Mesendoderm (in vitro differentiated cells): ENCODE measurements around the gene ATP13A2.

ENCODE experiments used
- DNase-seq: peaks from one replicate; pipeline ENCODE4 v3.0.0; 2013
- H2AK5ac ChIP-seq: 2 replicates; pipeline ENCODE4 v1.6.1; 2013; ENCODE audit warnings: low read length, inconsistent platforms
- H2BK120ac ChIP-seq: 2 replicates; pipeline ENCODE4 v1.6.1; 2013; ENCODE audit warnings: low read depth, mild to moderate bottlenecking, low read length, moderate library complexity, mixed read lengths
- H2BK15ac ChIP-seq: replicated peaks from 2 replicates; pipeline ENCODE4 v1.6.1; 2013; ENCODE audit warnings: low read depth, mild to moderate bottlenecking, moderate library complexity
- H2BK5ac ChIP-seq: 2 replicates; pipeline ENCODE4 v1.6.1; 2013; ENCODE audit warnings: low read length, inconsistent platforms
- H3K18ac ChIP-seq: 2 replicates; pipeline ENCODE4 v1.6.1; 2013; ENCODE audit warnings: mild to moderate bottlenecking, low read length, mixed read lengths
- H3K23ac ChIP-seq: one replicate; pipeline ENCODE4 v1.6.1; 2013; ENCODE audit warnings: low read length
- H3K27ac ChIP-seq: 2 replicates; pipeline ENCODE4 v1.5.1; 2013; ENCODE audit warnings: low read depth, mild to moderate bottlenecking, inconsistent platforms, low read length, moderate library complexity
- H3K27me3 ChIP-seq: 2 replicates; pipeline ENCODE4 v1.6.1; 2013; ENCODE audit warnings: low read length, control low read depth, mild to moderate bottlenecking, inconsistent platforms; ENCODE audit not compliant: insufficient read depth, poor library complexity
- H3K36me3 ChIP-seq: 2 replicates; pipeline ENCODE4 v1.6.1; 2013; ENCODE audit warnings: low read length, inconsistent platforms; ENCODE audit not compliant: control insufficient read depth, insufficient read depth
- H3K4ac ChIP-seq: one replicate; pipeline ENCODE4 v1.6.1; 2013; ENCODE audit warnings: low read depth, mild to moderate bottlenecking, low read length, moderate library complexity
- H3K4me1 ChIP-seq: 2 replicates; pipeline ENCODE4 v1.6.1; 2013; ENCODE audit warnings: low read depth, low read length, inconsistent platforms; ENCODE audit not compliant: control insufficient read depth
- H3K4me2 ChIP-seq: 2 replicates; pipeline ENCODE4 v1.6.1; 2013; ENCODE audit warnings: low read length
- H3K4me3 ChIP-seq: 2 replicates; pipeline ENCODE4 v1.5.1; 2013; ENCODE audit warnings: mild to moderate bottlenecking, low read length
- H3K56ac ChIP-seq: one replicate; pipeline ENCODE4 v1.6.1; 2013; ENCODE audit warnings: low read length
- H3K79me1 ChIP-seq: 2 replicates; pipeline ENCODE4 v1.6.1; 2013; ENCODE audit warnings: low read length, inconsistent platforms
- H3K79me2 ChIP-seq: 2 replicates; pipeline ENCODE4 v1.6.1; 2013; ENCODE audit warnings: mild to moderate bottlenecking, low read length; ENCODE audit not compliant: control insufficient read depth, insufficient read depth
- H3K9ac ChIP-seq: 2 replicates; pipeline ENCODE4 v1.6.1; 2013; ENCODE audit warnings: low read length, inconsistent platforms
- H4K5ac ChIP-seq: one replicate; pipeline ENCODE4 v1.6.1; 2013; ENCODE audit warnings: low read length
- H4K8ac ChIP-seq: one replicate; pipeline ENCODE4 v1.6.1; 2013; ENCODE audit warnings: low read depth, mild to moderate bottlenecking, control low read depth, low read length, moderate library complexity
- WGBS: extraction: QIAGEN DNeasy Blood & Tissue Kit; methylation state at CpG from one replicate; pipeline ENCODE4 v1.1.7; 2013; ENCODE audit warnings: low lambda C conversion rate, missing lambda C conversion rate; ENCODE audit not compliant: insufficient coverage; ENCODE audit errors: extremely low coverage; 5-methylcytosine and 5-hydroxymethylcytosine counted together

Gene ATP13A2

GRCh38 chr1:16975838-16976237 lies 35.9 kb downstream of the ATP13A2 start:
- Histone ChIP-seq H3K18ac (no peak overlapping the region), H3K27me3 (no peaks in the 10 kb centered on the region), H4K8ac (no peak overlapping the region), H4K5ac (no peak overlapping the region), H2BK5ac (no peak overlapping the region), H3K36me3 (no peaks in the 10 kb centered on the region), H3K4me2 (no peak overlapping the region), H3K56ac (no peak overlapping the region), H3K27ac (no peak overlapping the region), H2AK5ac (no peak overlapping the region), H3K4me1 (peaks cover 2% of the 10 kb centered on the region), H2BK120ac (no peak overlapping the region), H3K4me3 (no peak overlapping the region), H3K79me1 (peaks cover 10% of the 10 kb centered on the region), H3K79me2 (peaks cover 10% of the 10 kb centered on the region), H3K23ac (no peak overlapping the region), H3K4ac (no peak overlapping the region), H3K9ac (no peak overlapping the region), H2BK15ac (no peak overlapping the region)
- no CpG with 5 or more reads among the region's 14 CpGs for WGBS
- no peak for DNase-seq

- no peak overlapping the region for H4K8ac ChIP-seq
- H2AK5ac ChIP-seq, result no peak overlapping the region
- H4K5ac ChIP-seq, result no peak overlapping the region
- DNase-seq, result no peak
- H3K4me1 ChIP-seq, result peaks cover 2% of the 10 kb centered on the region
- H3K9ac ChIP-seq, result no peak overlapping the region
- H3K4me3 ChIP-seq, result no peak overlapping the region
- no peak overlapping the region for H2BK15ac ChIP-seq
- H2BK120ac ChIP-seq, result no peak overlapping the region
- no peak overlapping the region for H3K23ac ChIP-seq
- no peak overlapping the region for H3K18ac ChIP-seq
- peaks cover 10% of the 10 kb centered on the region for H3K79me1 ChIP-seq
- WGBS, result no CpG with 5 or more reads among the region's 14 CpGs
- no peak overlapping the region for H3K56ac ChIP-seq
- no peaks in the 10 kb centered on the region for H3K36me3 ChIP-seq
- no peak overlapping the region for H2BK5ac ChIP-seq
- no peak overlapping the region for H3K4me2 ChIP-seq
- peaks cover 10% of the 10 kb centered on the region for H3K79me2 ChIP-seq
- H3K27me3 ChIP-seq, result no peaks in the 10 kb centered on the region
- H3K4ac ChIP-seq, result no peak overlapping the region
- H3K27ac ChIP-seq, result no peak overlapping the region
These were observed 36.5 kb downstream of the ATP13A2 start for GRCh38 chr1:16975211-16975610.

GRCh38 chr1:16973215-16973614 lies 38.5 kb downstream of the ATP13A2 start:
- no peak overlapping the region for H3K27ac ChIP-seq
- H3K4me2 ChIP-seq, result no peak overlapping the region
- no peak overlapping the region for H3K56ac ChIP-seq
- no peak overlapping the region for H4K5ac ChIP-seq
- H4K8ac ChIP-seq, result no peak overlapping the region
- no peak overlapping the region for H2BK15ac ChIP-seq
- no peak overlapping the region for H2AK5ac ChIP-seq
- H3K79me2 ChIP-seq, result no peaks in the 10 kb centered on the region
- no peaks in the 10 kb centered on the region for H3K27me3 ChIP-seq
- WGBS, result no CpG with 5 or more reads among the region's 9 CpGs
- H3K36me3 ChIP-seq, result peaks cover 2% of the 10 kb centered on the region
- DNase-seq, result no peak
- H3K4me1 ChIP-seq, result no peaks in the 10 kb centered on the region
- H2BK5ac ChIP-seq, result no peak overlapping the region
- no peak overlapping the region for H3K4ac ChIP-seq
- no peak overlapping the region for H2BK120ac ChIP-seq
- H3K4me3 ChIP-seq, result no peak overlapping the region
- no peak overlapping the region for H3K18ac ChIP-seq
- peaks cover 3% of the 10 kb centered on the region for H3K79me1 ChIP-seq
- no peak overlapping the region for H3K23ac ChIP-seq
- H3K9ac ChIP-seq, result no peak overlapping the region

- Histone ChIP-seq H3K23ac (no peak overlapping the region), H3K4me1 (no peaks in the 10 kb centered on the region), H3K36me3 (peaks cover 2% of the 10 kb centered on the region), H3K18ac (no peak overlapping the region), H4K5ac (no peak overlapping the region), H3K79me1 (peaks cover 2% of the 10 kb centered on the region), H3K4me2 (no peak overlapping the region), H3K4ac (no peak overlapping the region), H3K4me3 (no peak overlapping the region), H4K8ac (no peak overlapping the region), H3K27ac (no peak overlapping the region), H2AK5ac (no peak overlapping the region), H2BK15ac (no peak overlapping the region), H3K79me2 (no peaks in the 10 kb centered on the region), H3K9ac (no peak overlapping the region), H3K56ac (no peak overlapping the region), H2BK120ac (no peak overlapping the region), H3K27me3 (no peaks in the 10 kb centered on the region), H2BK5ac (no peak overlapping the region)
- no peak for DNase-seq
- WGBS, result no CpG with 5 or more reads among the region's 11 CpGs
These were observed 39.4 kb downstream of the ATP13A2 start for GRCh38 chr1:16972189-16972895.

GRCh38 chr1:16971341-16972188 lies 40.2 kb downstream of the ATP13A2 start:
- H2AK5ac ChIP-seq, result no peak overlapping the region
- no peak overlapping the region for H3K23ac ChIP-seq
- H3K79me2 ChIP-seq, result no peaks in the 10 kb centered on the region
- H3K27me3 ChIP-seq, result no peaks in the 10 kb centered on the region
- no peak overlapping the region for H2BK120ac ChIP-seq
- H3K56ac ChIP-seq, result no peak overlapping the region
- H2BK15ac ChIP-seq, result no peak overlapping the region
- no peak overlapping the region for H3K4ac ChIP-seq
- no peak overlapping the region for H4K8ac ChIP-seq
- H3K27ac ChIP-seq, result no peak overlapping the region
- no peak overlapping the region for H3K9ac ChIP-seq
- DNase-seq, result peak; percentile 51
- H3K36me3 ChIP-seq, result peaks cover 2% of the 10 kb centered on the region
- no peak overlapping the region for H3K4me2 ChIP-seq
- no peak overlapping the region for H4K5ac ChIP-seq
- no peaks in the 10 kb centered on the region for H3K4me1 ChIP-seq
- no peak overlapping the region for H2BK5ac ChIP-seq
- no CpG with 5 or more reads among the region's 28 CpGs for WGBS
- peaks cover 2% of the 10 kb centered on the region for H3K79me1 ChIP-seq
- H3K18ac ChIP-seq, result no peak overlapping the region
- H3K4me3 ChIP-seq, result no peak overlapping the region
